ENCODE measurements around the gene AFDN.

DNA sequence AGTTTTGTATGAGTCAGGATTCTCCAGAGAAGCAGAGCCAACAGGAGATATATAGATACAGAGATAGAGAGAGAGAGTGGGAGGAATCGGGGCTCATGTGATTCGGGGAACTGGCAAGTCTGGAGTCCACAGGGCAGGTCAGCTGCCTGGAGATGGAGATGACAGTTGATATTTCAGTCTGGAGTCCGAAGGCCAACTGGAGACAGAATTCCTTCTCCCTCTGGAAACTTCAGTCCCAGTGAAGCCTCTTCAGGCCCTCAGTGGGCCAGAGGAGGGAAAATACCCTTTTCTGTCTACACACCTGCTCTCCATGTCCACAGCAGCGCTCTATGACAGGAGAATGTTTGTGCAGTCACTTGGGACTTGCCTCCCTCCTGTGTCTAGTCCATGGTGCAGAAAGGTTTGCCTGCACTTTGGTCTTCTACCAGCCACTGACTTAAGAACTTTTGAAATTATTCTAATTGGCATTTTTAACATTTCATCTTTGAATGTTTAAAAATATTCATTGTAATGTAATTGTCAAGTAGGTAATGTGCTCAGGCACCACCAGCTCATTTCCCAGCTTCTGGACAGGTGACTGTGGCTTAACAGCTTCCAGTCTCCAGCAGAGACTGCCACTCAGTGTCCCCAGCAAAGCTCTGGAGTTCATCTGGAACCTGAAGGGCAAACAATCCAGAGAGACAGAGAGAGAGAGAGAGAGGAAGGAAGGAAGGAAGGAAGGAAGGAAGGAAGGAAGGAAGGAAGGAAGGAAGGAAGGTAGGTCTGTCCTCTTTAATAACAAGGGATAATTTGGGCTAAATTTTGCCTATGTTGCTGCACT is 43.8 kb upstream of the AFDN start:
- TF ChIP-seq, protein P1, sequence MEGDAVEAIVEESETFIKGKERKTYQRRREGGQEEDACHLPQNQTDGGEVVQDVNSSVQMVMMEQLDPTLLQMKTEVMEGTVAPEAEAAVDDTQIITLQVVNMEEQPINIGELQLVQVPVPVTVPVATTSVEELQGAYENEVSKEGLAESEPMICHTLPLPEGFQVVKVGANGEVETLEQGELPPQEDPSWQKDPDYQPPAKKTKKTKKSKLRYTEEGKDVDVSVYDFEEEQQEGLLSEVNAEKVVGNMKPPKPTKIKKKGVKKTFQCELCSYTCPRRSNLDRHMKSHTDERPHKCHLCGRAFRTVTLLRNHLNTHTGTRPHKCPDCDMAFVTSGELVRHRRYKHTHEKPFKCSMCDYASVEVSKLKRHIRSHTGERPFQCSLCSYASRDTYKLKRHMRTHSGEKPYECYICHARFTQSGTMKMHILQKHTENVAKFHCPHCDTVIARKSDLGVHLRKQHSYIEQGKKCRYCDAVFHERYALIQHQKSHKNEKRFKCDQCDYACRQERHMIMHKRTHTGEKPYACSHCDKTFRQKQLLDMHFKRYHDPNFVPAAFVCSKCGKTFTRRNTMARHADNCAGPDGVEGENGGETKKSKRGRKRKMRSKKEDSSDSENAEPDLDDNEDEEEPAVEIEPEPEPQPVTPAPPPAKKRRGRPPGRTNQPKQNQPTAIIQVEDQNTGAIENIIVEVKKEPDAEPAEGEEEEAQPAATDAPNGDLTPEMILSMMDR (IDR thresholded peaks at IDR 0.05): no peak
- TF ChIP-seq POLR2A (IDR thresholded peaks at IDR 0.05): no peak
